ENCODE data around the gene REG4. TPM values are rescaled to one million over a fixed set of nuclear protein-coding genes. Genes with fewer than 3 reads are reported as not detected.
A peak's percentile ranks its signal among the peaks of the same experiment; 100 is the strongest.

REG4 gene
- polyA plus RNA-seq, 2 of the 4 experiments (the other 2 are of a cell fraction): not detected

DNA sequence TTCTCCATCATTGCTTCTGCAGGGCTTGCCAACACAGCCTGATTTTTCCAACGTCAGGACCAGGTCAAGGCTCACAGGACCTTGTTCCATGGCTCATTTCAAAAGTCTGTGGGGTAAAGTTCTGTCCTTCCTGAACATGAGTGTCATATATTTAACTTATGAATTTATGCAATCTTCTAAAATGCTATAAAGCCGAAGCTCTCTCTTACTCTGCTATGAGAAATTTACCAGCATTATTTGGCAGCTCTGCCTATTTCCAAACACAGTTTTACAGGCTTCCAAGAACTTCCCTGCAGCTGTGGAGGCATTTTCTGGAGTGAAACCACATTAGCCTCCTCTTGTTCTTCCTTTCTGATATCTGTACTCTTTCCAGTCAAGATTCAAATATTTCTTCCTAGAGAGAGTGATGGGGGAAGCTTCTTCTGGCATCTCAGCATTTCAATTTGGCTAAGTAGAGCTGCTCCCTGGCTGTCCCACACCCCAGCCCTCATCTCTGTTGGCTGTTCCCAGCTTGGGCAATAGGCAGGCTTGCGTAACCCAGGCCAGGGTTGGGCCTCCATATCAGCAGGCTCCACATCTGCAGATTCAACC, 27.0 kb downstream of the REG4 start:
- ATAC-seq: no peak
- Histone ChIP-seq H3K4me3 (no peak overlapping the region), H3K27ac (no peak overlapping the region), H3K4me2 (no peak overlapping the region), H3K4me1 (no peaks in the 10 kb centered on the region; the same call in 2 of the 3 replicates), H3K9me3 (no peaks in the 10 kb centered on the region)
- ChIA-PET POLR2A (no interaction called here), CTCF (interaction anchor here (0.8 kb wide), 2 partner anchors 40 to 73 kb away, joined by 3 read pairs; no protein-coding TSS in a partner anchor)
- FAIRE-seq: no peak
- no peak for TF ChIP-seq ZSCAN20 (CRISPR knock-in tag; IDR thresholded peaks at IDR 0.05)
- peak; percentile 27 to 49; a peak in 1 of 4 replicates for TF ChIP-seq CEBPB (IDR thresholded peaks at IDR 0.05)
- WGBS (ENCODE audit: missing lambda C conversion rate): 50% methylated on average over 3 of the region's 3 CpGs
- DNase-seq (ENCODE audit: low read depth in 1 of 2, low spot score in 1 of 2): no peak

- DNase-seq (ENCODE audit: low read depth in 1 of 2, low spot score in 1 of 2) (no peak), ATAC-seq (no peak), FAIRE-seq (no peak)
- no peak overlapping the region for H3K4me2 ChIP-seq
- no peak overlapping the region for H3K4me3 ChIP-seq
- WGBS (ENCODE audit: missing lambda C conversion rate): 65% methylated on average over 6 of the region's 6 CpGs
- CTCF ChIA-PET: interaction anchor here (0.8 kb wide), 1 partner anchor 74 kb away, joined by 3 read pairs; no protein-coding TSS in a partner anchor
- TF ChIP-seq CEBPB (IDR thresholded peaks at IDR 0.05) (0 out of 4 replicates have a peak, but pooled peaks of 1 of the 2 experiments have one; percentile 22), SREBF2 (IDR thresholded peaks at IDR 0.05) (no peak), GATA3 (IDR thresholded peaks at IDR 0.05; ENCODE audit: borderline replicate concordance) (no peak)
- no peak overlapping the region for H3K27ac ChIP-seq
- H3K9me3 ChIP-seq: no peaks in the 10 kb centered on the region
- POLR2A ChIA-PET: no interaction called here
- H3K4me1 ChIP-seq: no peaks in the 10 kb centered on the region; the same call in 2 of the 3 replicates
These were observed 27.7 kb downstream of the REG4 start for GRCh38 chr1:119783354-119784185.

DNA sequence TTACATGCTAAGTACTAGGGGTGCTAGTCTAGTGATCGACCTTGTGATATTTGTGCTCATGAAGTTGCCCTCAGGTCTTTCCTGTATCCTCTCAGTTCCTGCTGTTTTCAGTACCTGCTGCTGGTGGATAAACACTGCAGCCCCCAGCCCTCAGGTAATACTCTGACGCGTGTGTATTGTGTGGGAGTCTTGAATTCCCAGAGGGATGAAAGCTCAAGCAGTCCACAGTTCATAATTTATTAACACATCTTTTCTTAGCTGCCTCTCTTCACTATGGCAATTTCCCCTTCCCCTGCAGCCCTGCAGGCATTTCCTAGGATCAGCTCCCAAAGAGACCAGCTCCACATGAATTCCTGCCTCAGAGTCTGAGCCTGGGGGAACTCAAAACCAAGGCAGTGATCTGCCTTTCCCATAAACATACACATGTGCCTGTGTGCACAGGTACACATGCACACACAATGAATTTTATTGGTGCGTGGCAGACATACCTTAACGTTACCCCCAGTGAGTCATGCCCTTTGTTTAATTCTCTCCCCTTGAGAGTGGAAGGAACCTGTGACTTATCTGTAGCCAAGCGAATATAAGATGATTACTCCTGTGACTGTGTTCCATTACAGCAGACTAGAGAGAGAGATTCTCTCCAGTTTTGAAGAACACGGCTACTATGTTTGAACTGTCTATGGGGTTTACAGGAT, 28.5 kb downstream of the REG4 start:
- ATAC-seq: no peak
- no peak for TF ChIP-seq MAFK (IDR thresholded peaks at IDR 0.05; ENCODE audit: partially characterized antibody)
- DNase-seq (ENCODE audit: low read depth in 1 of 2, low spot score in 1 of 2): no peak
- Histone ChIP-seq H3K9me3 (no peaks in the 10 kb centered on the region), H3K4me2 (no peak overlapping the region), H3K27ac (no peak overlapping the region), H3K4me1 (no peaks in the 10 kb centered on the region; the same call in 2 of the 3 replicates), H3K4me3 (no peak overlapping the region)
- POLR2A ChIA-PET: no interaction called here
- CTCF ChIA-PET: no interaction called here
- no peak for FAIRE-seq
- 53% methylated on average over 7 of the region's 7 CpGs for WGBS (ENCODE audit: missing lambda C conversion rate)

GRCh38 chr1:119781434-119782210, 29.6 kb downstream of the REG4 start:
- H3K4me3 ChIP-seq: no peak overlapping the region
- FAIRE-seq (no peak), DNase-seq (ENCODE audit: low read depth in 1 of 2, low spot score in 1 of 2) (no peak), ATAC-seq (no peak)
- TF ChIP-seq ZFP36 (IDR thresholded peaks at IDR 0.05; ENCODE audit: borderline replicate concordance, partially characterized antibody) (no peak), RFX5 (IDR thresholded peaks at IDR 0.05) (no peak), HDAC2 (IDR thresholded peaks at IDR 0.05) (no peak), RAD21 (conservative IDR thresholded peaks at IDR 0.05 in 1 of 2, IDR thresholded peaks at IDR 0.05 in 1 of 2) (no peak), ZNF302 (CRISPR knock-in tag; IDR thresholded peaks at IDR 0.05) (no peak), MAFK (IDR thresholded peaks at IDR 0.05; ENCODE audit: partially characterized antibody) (peak; percentile 28), MYC (IDR thresholded peaks at IDR 0.05; ENCODE audit: borderline replicate concordance, low read length) (no peak)
- H3K4me2 ChIP-seq: no peak overlapping the region
- no peak overlapping the region for H3K27ac ChIP-seq
- no peaks in the 10 kb centered on the region; the same call in 2 of the 3 replicates for H3K4me1 ChIP-seq
- ChIA-PET POLR2A (no interaction called here), CTCF (interaction anchor here (1.3 kb wide), 1 partner anchor 30 kb away, joined by 3 read pairs; no protein-coding TSS in a partner anchor)
- 83% methylated on average over 11 of the region's 11 CpGs for WGBS (ENCODE audit: missing lambda C conversion rate)
- no peaks in the 10 kb centered on the region for H3K9me3 ChIP-seq
